Pancreas (tissue), 10 donors: Measurements from ENCODE around the gene RGS7. TPM values are rescaled to one million over a fixed set of nuclear protein-coding genes. Genes with fewer than 3 reads are reported as not detected.

Experiments used
- ATAC-seq, 4 donors: fragments of 200-7000 bp; cut with Tn5 transposase; one replicate each; pipeline versions ENCODE4 v1.8.0 to v1.9.1; 2020; ENCODE audit warnings: mild to moderate bottlenecking in 4 of 4, moderate library complexity in 4 of 4
- DNase-seq, 6 donors: peaks; one replicate each; pipeline ENCODE4 v3.0.0-alpha.2; 2020
- FAIRE-seq: peaks from 2 replicates; lab custom pipeline; 2012; peaks lifted over from hg19 to GRCh38; lab: Jason Lieb, UNC
- H3K27ac ChIP-seq, 4 donors: fragments of 200-600 bp; sonication (generic); 1 replicate in 3 of 4; 2 replicates in 1 of 4; pipeline versions ENCODE4 v1.5.0 to v1.8.0; 2020
- H3K27me3 ChIP-seq, 4 donors: fragments of 200-600 bp; one replicate each; pipeline ENCODE4 v1.8.0; 2021
- H3K36me3 ChIP-seq, 3 donors: fragments of 200-600 bp; sonication (generic) in 1 of 3; one replicate each; pipeline versions ENCODE4 v1.5.0 to v1.8.0; 2020 to 2021
- H3K4me1 ChIP-seq, 3 donors: fragments of 200-600 bp; one replicate each; pipeline ENCODE4 v1.8.0; 2021
- H3K4me3 ChIP-seq, 4 donors: fragments of 200-600 bp; sonication (generic) in 2 of 4; one replicate each; pipeline versions ENCODE4 v1.5.0 to v1.8.0; 2020 to 2021
- H3K9me3 ChIP-seq, 4 donors: fragments of 200-600 bp; one replicate each; pipeline ENCODE4 v1.8.0; 2021
- CTCF ChIP-seq, 4 donors: fragments of 200-600 bp; sonication (generic) in 3 of 4; IDR thresholded peaks; one replicate each; pipeline versions ENCODE4 v1.5.0 to v1.8.0; 2021; ENCODE audit warnings: antibody characterized with exemption in 4 of 4
- WGBS, 2 donors: extraction: QIAGEN DNeasy Blood & Tissue Kit; methylation state at CpG; one replicate each; pipeline ENCODE4 v1.1.7; 2013; 5-methylcytosine and 5-hydroxymethylcytosine counted together
- intact Hi-C, 3 donors: fragments of 100-400 bp; cut with DNase I; formaldehyde crosslinking; loops; one replicate each; pipeline versions ENCODE4 v1.11.1 to v1.14.2; 2022
- polyA plus RNA-seq, 2 donors: library from polyadenylated mRNA; stranded (reverse); fragments of 200-250 nt; gene quantifications; one replicate each; pipeline ENCODE4 v1.2.3, GENCODE V29; 2013
- total RNA-seq, 6 donors: library from RNA; stranded (reverse); fragmentation: NEBNext Ultra II Directional in 4 of 6; extraction: Animal tissue kit (Norgen Biotek cat#: 25700) in 4 of 6; gene quantifications; one replicate each; pipeline versions ENCODE4 v1.2.1 to v1.2.4, GENCODE V29; 2021 to 2023
- donor health status: healthy with polysubstance abuse.
- donor health status: DM: no; HTN: no; CAD: no; lungs with moderate emphysema.
- donor health status: DM: no; HTN: no; CAD: no.
- donor health status: control.
- donor health status: control.
- donor health status: Bipolar disorder and iron deficiency.
- donor health status: DM: yes; HTN: yes; CAD: no.
- donor health status: DM: no; HTN: no; CAD: no.
- donor health status: DM: no; HTN: no; CAD: no.
- donor health status: DM: yes; HTN: yes; CAD: no.

RGS7 gene
- total and polyA plus RNA-seq, 8 donors: 0.08 to 4.2 (median 0.33) TPM

GRCh38 chr1:240941701-240942370 is 415.2 kb downstream of the RGS7 start:
- no peak for FAIRE-seq
- ATAC-seq: no peak

GRCh38 chr1:240936911-240937668 is 419.9 kb downstream of the RGS7 start:
- WGBS, 2 donors: 77 to 86% methylated on average over 11 of the region's 11 CpGs
- TF ChIP-seq CTCF (IDR thresholded peaks at IDR 0.05): no peak
- DNase-seq: no peak
- Histone ChIP-seq H3K27me3 (no peaks in the 10 kb centered on the region), H3K9me3 (no peaks in the 10 kb centered on the region), H3K36me3 (no peaks in the 10 kb centered on the region), H3K4me3 (no peak overlapping the region), H3K4me1 (no peaks in the 10 kb centered on the region), H3K27ac (no peak overlapping the region)
- FAIRE-seq: no peak
- no peak for ATAC-seq
- intact Hi-C loops: no loop called here

More at GRCh38 chr1:240941701-240942370, 415.2 kb downstream of the RGS7 start:
- H3K9me3 ChIP-seq: no peaks in the 10 kb centered on the region
- TF ChIP-seq CTCF (IDR thresholded peaks at IDR 0.05): no peak
- H3K27me3 ChIP-seq: no peaks in the 10 kb centered on the region
- H3K4me1 ChIP-seq: no peaks in the 10 kb centered on the region
- H3K27ac ChIP-seq: no peak overlapping the region
- H3K36me3 ChIP-seq: no peaks in the 10 kb centered on the region
- no peak for DNase-seq
- WGBS, 2 donors: 41 to 46% methylated on average over 12 of the region's 12 CpGs
- no peak overlapping the region for H3K4me3 ChIP-seq
- intact Hi-C loops: no loop called here

- no peak for FAIRE-seq
- intact Hi-C loops: no loop called here
- no peaks in the 10 kb centered on the region for H3K36me3 ChIP-seq
- no peak for DNase-seq
- no peak for TF ChIP-seq CTCF (IDR thresholded peaks at IDR 0.05)
- H3K27me3 ChIP-seq: no peaks in the 10 kb centered on the region
- no peak for ATAC-seq
- no peaks in the 10 kb centered on the region for H3K9me3 ChIP-seq
- H3K4me3 ChIP-seq: no peak overlapping the region
- 64 to 71% methylated on average over 2 of the region's 2 CpGs for WGBS, 2 donors
- H3K27ac ChIP-seq: no peak overlapping the region
- H3K4me1 ChIP-seq: no peaks in the 10 kb centered on the region
These were observed 421.1 kb downstream of the RGS7 start for GRCh38 chr1:240935920-240936319.

GRCh38 chr1:240931031-240931430 is 426.0 kb downstream of the RGS7 start:
- intact Hi-C loops: no loop called here
- Histone ChIP-seq H3K27ac (no peak overlapping the region), H3K9me3 (no peaks in the 10 kb centered on the region), H3K4me3 (no peak overlapping the region), H3K4me1 (no peaks in the 10 kb centered on the region), H3K36me3 (no peaks in the 10 kb centered on the region), H3K27me3 (no peaks in the 10 kb centered on the region)
- ATAC-seq (no peak), DNase-seq (no peak), FAIRE-seq (no peak)
- no peak for TF ChIP-seq CTCF (IDR thresholded peaks at IDR 0.05)
- WGBS, 2 donors: 46 to 58% methylated on average over 4 of the region's 4 CpGs

- intact Hi-C loops: no loop called here
These were observed 428.7 kb downstream of the RGS7 start for GRCh38 chr1:240928265-240928664.

More at GRCh38 chr1:240928265-240928664, 428.7 kb downstream of the RGS7 start:
- DNase-seq: no peak
- Histone ChIP-seq H3K9me3 (no peaks in the 10 kb centered on the region), H3K27ac (no peak overlapping the region), H3K4me3 (no peak overlapping the region), H3K4me1 (no peaks in the 10 kb centered on the region), H3K36me3 (no peaks in the 10 kb centered on the region), H3K27me3 (no peaks in the 10 kb centered on the region)
- TF ChIP-seq CTCF (IDR thresholded peaks at IDR 0.05): no peak
- 81 to 92% methylated on average over 4 of the region's 4 CpGs for WGBS, 2 donors
- no peak for ATAC-seq
- FAIRE-seq: no peak
